Measurements from ENCODE around the gene YIF1A.
A peak's percentile ranks its signal among the peaks of the same experiment; 100 is the strongest.

The YIF1A gene

GRCh38 chr11:66332371-66333219 lies 43.7 kb upstream of the YIF1A start:
- Histone ChIP-seq H3K4me1 (ENCODE audit: control insufficient read depth in 5 of 5, insufficient read depth in 5 of 5, low read length in 5 of 5) (peaks cover 9 to 42% (median 33%) of the 10 kb centered on the region in 5 donors), H3K27ac (ENCODE audit: low read depth, low read length) (no peak overlapping the region), H3K27me3 (ENCODE audit: control insufficient read depth in 5 of 5, insufficient read depth in 4 of 5, low read length in 5 of 5) (peaks cover 0 to 7% (median 0%) of the 10 kb centered on the region in 5 donors), H3K36me3 (ENCODE audit: control insufficient read depth in 5 of 5, insufficient read depth in 5 of 5, low read length in 5 of 5) (peaks cover 0 to 23% (median 17%) of the 10 kb centered on the region in 5 donors), H3K9me3 (ENCODE audit: control insufficient read depth in 5 of 5, low read length in 5 of 5) (no peaks in the 10 kb centered on the region), H3K9ac (ENCODE audit: low read length in 5 of 5) (no peak overlapping the region), H3K4me3 (ENCODE audit: low read depth in 1 of 5, low read length in 5 of 5) (no peak overlapping the region)

GRCh38 chr11:66331542-66332370 lies 42.8 kb upstream of the YIF1A start:
- peaks cover 0 to 7% (median 0%) of the 10 kb centered on the region in 5 donors for H3K27me3 ChIP-seq (ENCODE audit: control insufficient read depth in 5 of 5, insufficient read depth in 4 of 5, low read length in 5 of 5)
- no peak overlapping the region for H3K4me3 ChIP-seq (ENCODE audit: low read depth in 1 of 5, low read length in 5 of 5)
- peaks cover 10 to 44% (median 39%) of the 10 kb centered on the region in 5 donors for H3K4me1 ChIP-seq (ENCODE audit: control insufficient read depth in 5 of 5, insufficient read depth in 5 of 5, low read length in 5 of 5)

GRCh38 chr11:66330931-66331330 lies 42.0 kb upstream of the YIF1A start:
- no peaks in the 10 kb centered on the region for H3K9me3 ChIP-seq (ENCODE audit: control insufficient read depth in 5 of 5, low read length in 5 of 5)
- H3K4me3 ChIP-seq (ENCODE audit: low read depth in 1 of 5, low read length in 5 of 5) = no peak overlapping the region
- H3K36me3 ChIP-seq (ENCODE audit: control insufficient read depth in 5 of 5, insufficient read depth in 5 of 5, low read length in 5 of 5) = peaks cover 0 to 20% (median 12%) of the 10 kb centered on the region in 5 donors
- H3K27me3 ChIP-seq (ENCODE audit: control insufficient read depth in 5 of 5, insufficient read depth in 4 of 5, low read length in 5 of 5) = peaks cover 0 to 4% (median 0%) of the 10 kb centered on the region in 5 donors
- peaks cover 13 to 44% (median 38%) of the 10 kb centered on the region in 5 donors for H3K4me1 ChIP-seq (ENCODE audit: control insufficient read depth in 5 of 5, insufficient read depth in 5 of 5, low read length in 5 of 5)
- no peak overlapping the region for H3K27ac ChIP-seq (ENCODE audit: low read depth, low read length)
- H3K9ac ChIP-seq (ENCODE audit: low read length in 5 of 5) = no peak overlapping the region

More at GRCh38 chr11:66331542-66332370, 42.8 kb upstream of the YIF1A start:
- Histone ChIP-seq H3K36me3 (ENCODE audit: control insufficient read depth in 5 of 5, insufficient read depth in 5 of 5, low read length in 5 of 5) (peaks cover 0 to 20% (median 12%) of the 10 kb centered on the region in 5 donors), H3K9me3 (ENCODE audit: control insufficient read depth in 5 of 5, low read length in 5 of 5) (no peaks in the 10 kb centered on the region), H3K27ac (ENCODE audit: low read depth, low read length) (no peak overlapping the region), H3K9ac (ENCODE audit: low read length in 5 of 5) (no peak overlapping the region)

DNA sequence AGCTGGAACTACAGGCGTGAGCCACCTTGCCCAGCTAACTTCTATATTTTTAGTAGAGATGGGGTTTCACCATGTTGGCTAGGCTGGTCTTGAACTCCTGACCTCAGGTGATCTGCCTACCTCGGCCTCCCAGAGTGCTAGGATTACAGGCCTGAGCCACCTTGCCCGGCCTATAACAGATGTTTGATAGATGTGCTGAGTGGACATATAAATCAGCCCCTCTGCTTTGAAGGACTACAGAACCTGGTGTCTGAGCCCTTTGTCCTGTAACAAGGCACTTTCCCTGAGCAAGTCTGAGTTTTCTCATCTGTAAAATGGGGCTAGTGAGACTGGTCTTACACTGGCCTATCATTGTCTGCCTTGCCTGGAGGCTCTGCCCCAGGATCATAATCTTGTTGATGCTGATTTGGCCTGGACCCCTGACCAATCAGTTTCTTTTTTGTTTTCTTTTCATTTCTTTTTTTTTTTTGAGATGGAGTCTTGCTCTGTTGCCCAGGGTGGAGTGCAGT lies 40.3 kb upstream of the YIF1A start:
- no peak overlapping the region for H3K9ac ChIP-seq (ENCODE audit: low read length in 5 of 5)
- no peaks in the 10 kb centered on the region for H3K9me3 ChIP-seq (ENCODE audit: control insufficient read depth in 5 of 5, low read length in 5 of 5)
- no peaks in the 10 kb centered on the region for H3K27me3 ChIP-seq (ENCODE audit: control insufficient read depth in 5 of 5, insufficient read depth in 4 of 5, low read length in 5 of 5)
- peaks cover 19 to 48% (median 45%) of the 10 kb centered on the region in 5 donors for H3K4me1 ChIP-seq (ENCODE audit: control insufficient read depth in 5 of 5, insufficient read depth in 5 of 5, low read length in 5 of 5)
- no peak overlapping the region for H3K27ac ChIP-seq (ENCODE audit: low read depth, low read length)
- H3K36me3 ChIP-seq (ENCODE audit: control insufficient read depth in 5 of 5, insufficient read depth in 5 of 5, low read length in 5 of 5) = peaks cover 0 to 17% (median 12%) of the 10 kb centered on the region in 5 donors
- H3K4me3 ChIP-seq (ENCODE audit: low read depth in 1 of 5, low read length in 5 of 5) = no peak overlapping the region

DNA sequence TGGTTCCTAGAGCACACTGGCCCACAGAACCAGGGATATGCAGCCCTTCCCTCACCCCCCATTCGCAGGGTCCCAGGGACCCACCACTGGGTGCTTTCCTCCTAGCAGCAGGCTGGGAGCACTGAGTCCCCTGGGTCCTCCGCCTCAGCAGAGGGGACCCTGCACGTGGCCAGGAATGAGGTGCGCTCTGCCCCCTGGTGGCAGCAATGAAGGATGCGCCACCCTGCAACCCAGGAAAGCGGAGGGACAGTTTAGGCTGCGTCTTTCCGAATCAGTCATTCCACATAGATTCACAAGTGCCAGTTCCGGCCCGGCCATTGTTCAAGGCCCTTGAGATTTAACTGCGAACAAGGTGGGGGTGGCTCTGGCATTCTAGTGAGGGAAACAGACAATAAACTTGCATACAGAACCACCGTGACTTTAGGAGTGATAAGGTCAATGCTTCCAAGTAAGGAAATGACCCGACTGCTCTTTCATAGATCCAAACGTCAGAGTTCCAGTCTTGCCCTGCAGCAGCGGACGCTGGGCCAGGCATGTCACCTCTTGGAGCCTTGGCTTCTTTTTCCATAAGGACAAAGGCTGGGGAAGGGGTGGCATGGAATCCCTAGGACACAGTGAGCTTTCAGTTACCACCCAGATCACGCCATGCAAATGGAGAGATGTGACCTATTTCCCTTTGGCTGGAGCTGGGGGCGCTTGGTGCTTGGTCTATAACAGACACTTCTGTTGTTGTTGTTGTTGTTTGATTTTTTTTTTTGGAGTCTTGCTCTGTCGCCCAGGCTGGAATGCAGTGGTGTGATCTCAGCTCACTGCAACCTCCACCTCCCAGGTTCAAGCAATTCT lies 39.6 kb upstream of the YIF1A start:
- peaks cover 0 to 16% (median 12%) of the 10 kb centered on the region in 5 donors for H3K36me3 ChIP-seq (ENCODE audit: control insufficient read depth in 5 of 5, insufficient read depth in 5 of 5, low read length in 5 of 5)
- H3K4me1 ChIP-seq (ENCODE audit: control insufficient read depth in 5 of 5, insufficient read depth in 5 of 5, low read length in 5 of 5) = peaks cover 21 to 55% (median 49%) of the 10 kb centered on the region in 5 donors
- no peaks in the 10 kb centered on the region for H3K9me3 ChIP-seq (ENCODE audit: control insufficient read depth in 5 of 5, low read length in 5 of 5)
- H3K9ac ChIP-seq (ENCODE audit: low read length in 5 of 5) = peak overlapping the region in 2 of 5 donors; percentile 30 to 58
- no peaks in the 10 kb centered on the region for H3K27me3 ChIP-seq (ENCODE audit: control insufficient read depth in 5 of 5, insufficient read depth in 4 of 5, low read length in 5 of 5)
- peak overlapping the region; percentile 38 to 58 (median 43) for H3K4me3 ChIP-seq (ENCODE audit: low read depth in 1 of 5, low read length in 5 of 5)
- H3K27ac ChIP-seq (ENCODE audit: low read depth, low read length) = peak overlapping the region; percentile 68

GRCh38 chr11:66328031-66328301 lies 39.0 kb upstream of the YIF1A start:
- H3K27me3 ChIP-seq (ENCODE audit: control insufficient read depth in 5 of 5, insufficient read depth in 4 of 5, low read length in 5 of 5) = no peaks in the 10 kb centered on the region
- no peaks in the 10 kb centered on the region for H3K9me3 ChIP-seq (ENCODE audit: control insufficient read depth in 5 of 5, low read length in 5 of 5)
- H3K36me3 ChIP-seq (ENCODE audit: control insufficient read depth in 5 of 5, insufficient read depth in 5 of 5, low read length in 5 of 5) = peaks cover 0 to 11% (median 8%) of the 10 kb centered on the region in 5 donors
- H3K9ac ChIP-seq (ENCODE audit: low read length in 5 of 5) = no peak overlapping the region
- H3K27ac ChIP-seq (ENCODE audit: low read depth, low read length) = peak overlapping the region; percentile 68
- H3K4me1 ChIP-seq (ENCODE audit: control insufficient read depth in 5 of 5, insufficient read depth in 5 of 5, low read length in 5 of 5) = peaks cover 23 to 57% (median 55%) of the 10 kb centered on the region in 5 donors
- H3K4me3 ChIP-seq (ENCODE audit: low read depth in 1 of 5, low read length in 5 of 5) = peak overlapping the region in 3 of 5 donors; percentile 13 to 43 (median 38)

DNA sequence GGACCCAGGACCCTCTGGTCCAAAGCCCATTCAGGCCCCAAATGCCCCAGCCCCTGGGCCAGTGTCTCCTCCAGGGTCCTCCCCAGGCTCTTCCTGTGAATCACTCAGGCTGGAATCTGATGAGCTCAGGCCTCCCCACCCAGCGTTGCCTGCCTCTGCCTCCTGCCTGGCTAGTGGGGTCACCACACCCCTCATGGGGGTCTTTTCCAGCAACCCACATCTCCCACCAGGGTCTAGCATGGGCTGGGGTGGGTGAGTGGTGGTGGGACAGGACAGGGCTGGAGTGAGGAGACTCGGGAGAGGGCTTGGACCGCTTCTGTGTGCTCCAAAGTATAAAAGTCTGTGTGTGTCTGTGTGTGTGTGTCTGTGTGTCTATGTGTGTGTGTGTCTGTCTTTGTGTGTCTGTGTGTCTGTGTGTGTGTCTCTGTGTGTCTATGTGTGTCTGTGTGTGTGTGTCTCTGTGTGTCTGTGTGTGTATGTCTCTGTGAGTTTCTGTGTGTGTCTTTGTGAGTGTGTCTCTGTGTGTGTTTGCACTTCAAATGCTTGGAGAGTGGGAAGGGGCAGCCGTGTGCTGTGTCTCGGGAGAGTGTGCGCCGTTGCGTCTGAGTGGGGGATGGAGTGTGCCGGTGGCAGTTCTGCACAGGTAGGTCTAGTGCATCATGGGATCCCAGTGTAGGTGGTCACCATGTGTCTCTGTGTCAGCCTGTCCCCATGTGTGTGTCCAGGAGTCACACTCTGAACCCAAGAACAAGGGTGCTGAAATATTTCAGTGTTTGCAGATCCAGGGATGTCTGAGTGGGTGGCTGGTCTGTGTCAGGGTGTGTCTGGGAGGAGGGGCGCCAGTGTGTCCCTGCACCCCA lies 38.5 kb upstream of the YIF1A start:
- H3K27ac ChIP-seq (ENCODE audit: low read depth, low read length) = peak overlapping the region; percentile 68
- no peak overlapping the region for H3K9ac ChIP-seq (ENCODE audit: low read length in 5 of 5)
- H3K4me1 ChIP-seq (ENCODE audit: control insufficient read depth in 5 of 5, insufficient read depth in 5 of 5, low read length in 5 of 5) = peaks cover 23 to 63% (median 61%) of the 10 kb centered on the region in 5 donors
- H3K27me3 ChIP-seq (ENCODE audit: control insufficient read depth in 5 of 5, insufficient read depth in 4 of 5, low read length in 5 of 5) = no peaks in the 10 kb centered on the region
- peaks cover 0 to 5% (median 3%) of the 10 kb centered on the region in 5 donors for H3K36me3 ChIP-seq (ENCODE audit: control insufficient read depth in 5 of 5, insufficient read depth in 5 of 5, low read length in 5 of 5)
- no peaks in the 10 kb centered on the region for H3K9me3 ChIP-seq (ENCODE audit: control insufficient read depth in 5 of 5, low read length in 5 of 5)
- H3K4me3 ChIP-seq (ENCODE audit: low read depth in 1 of 5, low read length in 5 of 5) = peak overlapping the region in 1 of 5 donors; percentile 17

GRCh38 chr11:66326261-66327111 lies 37.5 kb upstream of the YIF1A start:
- no peaks in the 10 kb centered on the region for H3K9me3 ChIP-seq (ENCODE audit: control insufficient read depth in 5 of 5, low read length in 5 of 5)
- H3K36me3 ChIP-seq (ENCODE audit: control insufficient read depth in 5 of 5, insufficient read depth in 5 of 5, low read length in 5 of 5) = no peaks in the 10 kb centered on the region
- peak overlapping the region in 1 of 5 donors; percentile 3 for H3K9ac ChIP-seq (ENCODE audit: low read length in 5 of 5)
- peak overlapping the region in 1 of 5 donors; percentile 17 for H3K4me3 ChIP-seq (ENCODE audit: low read depth in 1 of 5, low read length in 5 of 5)
- peak overlapping the region; percentile 68 for H3K27ac ChIP-seq (ENCODE audit: low read depth, low read length)
- H3K27me3 ChIP-seq (ENCODE audit: control insufficient read depth in 5 of 5, insufficient read depth in 4 of 5, low read length in 5 of 5) = no peaks in the 10 kb centered on the region
- peaks cover 27 to 72% (median 70%) of the 10 kb centered on the region in 5 donors for H3K4me1 ChIP-seq (ENCODE audit: control insufficient read depth in 5 of 5, insufficient read depth in 5 of 5, low read length in 5 of 5)

All from subcutaneous abdominal adipose tissue (tissue), 5 donors.